Gastrocnemius medialis (tissue), 4 donors: Measurements from ENCODE around the gene TMEM129. TPM values are rescaled to one million over a fixed set of nuclear protein-coding genes. Genes with fewer than 3 reads are reported as not detected.

ENCODE experiments used
- ATAC-seq, 2 donors: fragments of 150-250 bp; one replicate each; pipeline ENCODE4 v1.9.1; 2016
- DNase-seq, 2 donors: peaks; one replicate each; pipeline ENCODE4 v3.0.0-alpha.2; 2019
- H3K27ac ChIP-seq, 4 donors: fragments of 200-600 bp; sonication (generic); 1 replicate in 1 of 4; 2 replicates in 3 of 4; pipeline ENCODE4 v1.5.1; 2016 to 2018; ENCODE audit warnings: mild to moderate bottlenecking in 2 of 4, moderate library complexity in 1 of 4
- H3K27me3 ChIP-seq, 3 donors: fragments of 200-600 bp; sonication (generic) in 2 of 3; 1 replicate in 1 of 3; 2 replicates in 2 of 3; pipeline versions ENCODE4 v1.5.1 to v1.6.0; 2016 to 2019; ENCODE audit warnings: mild to moderate bottlenecking in 1 of 3, moderate library complexity in 1 of 3
- H3K36me3 ChIP-seq, 2 donors: fragments of 200-600 bp; sonication (generic) in 1 of 2; one replicate each; pipeline ENCODE4 v1.5.1; 2017 to 2018
- H3K4me1 ChIP-seq, 2 donors: fragments of 200-600 bp; sonication (generic) in 1 of 2; one replicate each; pipeline ENCODE4 v1.5.1; 2016 to 2017; ENCODE audit warnings: mild to moderate bottlenecking in 2 of 2
- H3K4me3 ChIP-seq, 4 donors: fragments of 200-600 bp; sonication (generic) in 3 of 4; 1 replicate in 1 of 4; 2 replicates in 3 of 4; pipeline ENCODE4 v1.5.1; 2016 to 2019; ENCODE audit warnings: mild to moderate bottlenecking in 2 of 4
- H3K9me3 ChIP-seq, 3 donors: fragments of 200-600 bp; sonication (generic) in 2 of 3; 1 replicate in 1 of 3; 2 replicates in 2 of 3; pipeline ENCODE4 v1.5.1; 2016 to 2019
- POLR2A ChIP-seq, 2 donors: fragments of 450-650 bp; IDR thresholded peaks; one replicate each; pipeline ENCODE4 v1.6.1; 2017; ENCODE audit warnings: antibody characterized with exemption in 2 of 2, mild to moderate bottlenecking in 2 of 2, moderate library complexity in 2 of 2
- in situ Hi-C, 4 donors: fragments of 200-750 bp; cut with MboI; loops; one replicate each; pipeline versions ENCODE4 v1.15.0 to v1.8.0; 2017; ENCODE audit warnings: low sequenced_read_pairs in 4 of 4
- intact Hi-C: fragments of 100-400 bp; cut with DNase I; formaldehyde crosslinking; loops from one replicate; pipeline ENCODE4 v1.15.1; 2023; ENCODE audit warnings: low total_unique reads
- total RNA-seq, 4 donors: library from RNA; depleted of rRNA; stranded (reverse); fragments of >200 nt; gene quantifications; one replicate each; pipeline versions ENCODE4 v1.1.0 to v1.2.3, GENCODE V29; 2016
- TF ChIP-seq, protein P1 (sequence below), 5 experiments: fragments of 450-650 bp in 3 of 5; fragments of 200-600 bp in 2 of 5; sonication (generic) in 2 of 5; IDR thresholded peaks in 4 of 5; conservative IDR thresholded peaks in 1 of 5; 1 replicate in 4 of 5; 2 replicates in 1 of 5; pipeline ENCODE4 v1.5.1; 2016 to 2019; ENCODE audit warnings: antibody characterized with exemption in 5 of 5, mild to moderate bottlenecking in 3 of 5, moderate library complexity in 3 of 5

The TMEM129 gene
- total RNA-seq, 4 donors from 2014 or later = 30.3 to 78.0 (median 44.2) TPM

DNA sequence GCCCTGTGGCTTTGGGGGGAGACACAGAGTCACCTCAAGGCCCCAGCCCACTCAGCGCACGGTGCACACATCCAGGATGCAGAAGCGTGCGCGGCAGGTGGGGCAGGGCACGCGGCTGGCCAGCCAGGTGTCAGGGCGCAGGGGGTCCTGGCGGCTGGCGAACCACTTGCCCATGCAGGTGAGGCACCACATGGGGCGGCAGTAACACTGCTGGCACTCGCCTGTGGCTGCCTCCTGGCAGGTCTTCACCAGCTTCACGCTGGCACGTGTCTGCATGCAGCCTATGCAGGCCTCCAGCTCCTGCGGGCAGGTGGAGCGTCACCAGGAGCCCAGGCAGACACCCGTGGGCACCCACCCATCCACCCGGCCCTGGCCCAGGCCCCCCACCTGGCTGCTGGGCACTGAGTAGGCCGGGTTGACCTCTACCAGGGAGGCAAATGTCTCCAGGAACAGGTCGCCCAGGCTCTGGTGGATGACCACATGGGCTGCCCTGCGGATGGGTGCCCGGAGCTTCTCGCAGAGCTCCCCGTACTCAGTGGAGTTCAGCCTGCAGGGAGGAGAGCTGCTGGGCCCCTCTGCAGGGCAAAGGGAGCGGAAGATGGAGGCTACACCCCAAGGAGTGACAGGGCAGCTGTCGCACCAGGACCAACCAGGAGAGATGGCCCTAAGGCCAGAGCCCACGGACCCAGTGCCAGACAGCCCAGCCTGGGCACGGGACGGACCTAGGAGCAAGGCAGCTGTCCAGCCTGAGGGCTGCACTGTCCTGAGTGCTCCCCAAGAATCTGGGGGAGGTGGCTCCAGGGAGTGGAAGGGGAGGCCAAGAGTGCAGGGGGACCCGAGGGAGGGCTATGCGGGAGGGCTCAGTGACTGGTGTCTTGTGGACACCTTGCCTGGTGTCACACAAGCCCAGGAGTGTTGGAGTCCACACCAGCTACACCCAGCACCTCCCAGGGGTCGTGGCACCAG is 3.7 kb downstream of the TMEM129 start:
- TF ChIP-seq POLR2A (IDR thresholded peaks at IDR 0.05) = no peak
- TF ChIP-seq, protein P1, sequence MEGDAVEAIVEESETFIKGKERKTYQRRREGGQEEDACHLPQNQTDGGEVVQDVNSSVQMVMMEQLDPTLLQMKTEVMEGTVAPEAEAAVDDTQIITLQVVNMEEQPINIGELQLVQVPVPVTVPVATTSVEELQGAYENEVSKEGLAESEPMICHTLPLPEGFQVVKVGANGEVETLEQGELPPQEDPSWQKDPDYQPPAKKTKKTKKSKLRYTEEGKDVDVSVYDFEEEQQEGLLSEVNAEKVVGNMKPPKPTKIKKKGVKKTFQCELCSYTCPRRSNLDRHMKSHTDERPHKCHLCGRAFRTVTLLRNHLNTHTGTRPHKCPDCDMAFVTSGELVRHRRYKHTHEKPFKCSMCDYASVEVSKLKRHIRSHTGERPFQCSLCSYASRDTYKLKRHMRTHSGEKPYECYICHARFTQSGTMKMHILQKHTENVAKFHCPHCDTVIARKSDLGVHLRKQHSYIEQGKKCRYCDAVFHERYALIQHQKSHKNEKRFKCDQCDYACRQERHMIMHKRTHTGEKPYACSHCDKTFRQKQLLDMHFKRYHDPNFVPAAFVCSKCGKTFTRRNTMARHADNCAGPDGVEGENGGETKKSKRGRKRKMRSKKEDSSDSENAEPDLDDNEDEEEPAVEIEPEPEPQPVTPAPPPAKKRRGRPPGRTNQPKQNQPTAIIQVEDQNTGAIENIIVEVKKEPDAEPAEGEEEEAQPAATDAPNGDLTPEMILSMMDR (IDR thresholded peaks at IDR 0.05 in 4 of 5, conservative IDR thresholded peaks at IDR 0.05 in 1 of 5) = no peak
- Histone ChIP-seq H3K36me3 (peaks cover 0 to 19% of the 10 kb centered on the region in 2 donors), H3K27me3 (no peaks in the 10 kb centered on the region), H3K4me3 (no peak overlapping the region), H3K4me1 (peaks cover 30 to 35% of the 10 kb centered on the region in 2 donors), H3K9me3 (no peaks in the 10 kb centered on the region), H3K27ac (peak overlapping the region in 2 of 4 donors; percentile 96 to 98)
- intact Hi-C loops (no loop called here), in situ Hi-C loops (no loop called here)
- no peak for DNase-seq
- no peak for ATAC-seq

DNA sequence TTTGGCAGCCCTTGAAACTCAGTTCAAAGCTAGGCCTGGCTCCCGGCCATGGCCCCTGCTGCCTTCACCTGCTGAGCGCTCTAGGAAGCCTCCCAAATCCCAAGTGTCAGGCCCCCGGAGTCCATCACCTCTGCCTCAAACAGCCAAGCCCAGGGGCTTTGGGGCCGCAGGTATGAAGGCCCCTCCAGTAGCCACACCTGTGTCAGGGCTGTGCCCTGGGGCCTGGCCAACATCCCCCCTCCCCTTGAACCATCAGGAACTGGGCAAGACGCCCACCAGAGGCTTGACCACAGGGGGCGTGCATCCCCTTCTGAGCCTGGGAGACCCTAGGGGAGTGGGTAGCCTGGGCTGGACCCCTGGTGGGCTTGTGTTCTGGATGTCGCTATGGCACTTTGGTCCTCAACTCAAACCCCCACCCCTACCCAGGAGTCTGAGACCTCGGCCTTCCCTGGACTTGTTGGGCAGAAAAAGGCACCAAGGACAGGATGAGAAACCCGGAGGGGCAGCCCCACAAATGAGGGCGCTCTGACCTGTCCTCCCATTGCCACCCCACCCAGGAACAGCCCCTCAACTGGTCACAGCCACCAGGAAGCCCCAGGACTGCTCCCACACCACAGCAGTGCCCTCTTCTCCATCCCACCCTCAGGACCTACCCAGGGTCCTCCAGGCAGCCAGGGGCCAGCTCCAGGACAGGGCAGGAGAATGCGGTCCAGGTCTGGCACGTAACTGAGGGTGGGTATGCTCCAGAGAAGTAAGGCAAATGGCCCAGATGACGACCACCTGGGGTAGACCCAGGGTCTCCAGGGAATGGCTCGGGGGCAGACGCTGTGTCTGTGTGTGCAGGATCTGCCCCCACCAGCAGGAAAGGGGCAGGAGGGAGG is 4.8 kb downstream of the TMEM129 start:
- no peaks in the 10 kb centered on the region for H3K9me3 ChIP-seq
- ATAC-seq (no peak), DNase-seq (no peak)
- TF ChIP-seq, protein P1 (IDR thresholded peaks at IDR 0.05 in 4 of 5, conservative IDR thresholded peaks at IDR 0.05 in 1 of 5) = no peak
- TF ChIP-seq POLR2A (IDR thresholded peaks at IDR 0.05) = no peak
- H3K36me3 ChIP-seq = peaks cover 0 to 19% of the 10 kb centered on the region in 2 donors
- H3K4me3 ChIP-seq = no peak overlapping the region
- H3K4me1 ChIP-seq = peaks cover 24 to 29% of the 10 kb centered on the region in 2 donors
- intact Hi-C loops = no loop called here
- H3K27me3 ChIP-seq = no peaks in the 10 kb centered on the region
- H3K27ac ChIP-seq = peak overlapping the region in 1 of 4 donors; percentile 95
- in situ Hi-C loops = no loop called here

DNA sequence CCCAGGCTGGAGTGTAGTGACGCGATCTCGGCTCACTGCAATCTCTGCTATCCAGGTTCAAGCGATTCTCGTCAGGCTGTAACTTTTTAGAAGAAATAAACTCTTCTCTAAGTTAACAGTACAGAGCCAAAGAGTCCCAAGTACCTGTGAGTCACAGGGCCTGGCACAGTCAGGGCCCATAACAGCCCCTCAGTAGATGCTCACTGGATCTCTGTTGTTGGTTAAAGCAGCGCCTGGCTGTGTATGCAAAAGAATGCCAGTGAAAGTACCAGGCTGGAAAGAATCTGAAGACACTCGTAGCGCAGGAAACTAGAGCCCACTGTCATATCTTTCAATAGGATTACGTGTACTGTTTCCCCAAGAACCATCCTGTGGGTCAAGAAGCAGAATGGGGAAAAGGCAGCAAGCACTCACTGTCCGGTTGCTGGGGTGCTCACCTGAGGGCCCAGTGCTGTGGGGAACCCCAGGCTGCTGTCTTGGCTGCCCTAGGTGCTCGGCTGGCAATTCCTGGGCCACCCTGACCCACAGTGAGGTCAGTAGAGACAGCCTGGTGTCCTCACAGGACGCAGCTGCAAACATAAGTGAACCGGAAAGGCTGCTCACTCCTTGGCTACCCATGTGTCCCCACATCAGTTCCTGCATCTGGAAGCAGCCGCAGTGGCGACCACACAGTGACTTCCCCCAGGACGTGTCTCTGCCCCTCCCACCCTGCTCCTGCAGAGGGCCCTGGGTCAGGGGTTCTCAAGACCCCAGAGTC is 5.9 kb downstream of the TMEM129 start:
- no peak for TF ChIP-seq POLR2A (IDR thresholded peaks at IDR 0.05)
- TF ChIP-seq, protein P1 (IDR thresholded peaks at IDR 0.05 in 4 of 5, conservative IDR thresholded peaks at IDR 0.05 in 1 of 5) = no peak
- intact Hi-C loops = no loop called here
- in situ Hi-C loops = no loop called here

DNA sequence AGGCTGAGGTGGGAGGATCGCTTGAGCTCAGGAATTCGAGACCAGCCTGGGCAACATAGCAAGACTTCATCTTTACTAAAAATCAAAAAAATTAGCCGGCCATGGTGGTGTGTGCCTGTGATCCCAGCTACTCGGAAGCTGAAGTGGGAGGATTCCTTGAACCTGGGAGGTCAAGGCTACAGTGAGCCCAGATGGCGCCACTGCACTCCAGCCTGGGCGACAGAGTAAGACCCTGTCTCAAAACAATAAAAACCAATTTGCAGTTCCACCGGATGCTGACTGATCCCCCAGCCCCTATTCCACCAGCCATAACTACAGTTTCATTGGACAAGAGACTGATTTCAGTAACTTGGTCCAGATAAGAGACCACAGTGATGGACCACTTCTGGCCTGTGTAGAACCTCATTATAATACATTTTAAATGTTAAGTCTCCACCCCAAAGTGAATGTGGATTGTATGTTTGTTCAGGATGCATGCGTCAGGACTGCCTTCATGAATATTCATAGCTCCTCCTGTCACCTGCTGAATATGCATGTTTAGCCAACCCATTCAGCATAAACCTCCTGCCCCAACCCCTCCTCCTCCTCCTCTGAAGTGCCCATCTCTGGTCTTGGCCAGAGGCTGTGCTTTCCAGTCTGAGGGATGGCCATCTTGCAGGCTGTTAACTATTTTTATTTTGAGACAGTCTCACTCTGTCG is 6.7 kb downstream of the TMEM129 start:
- intact Hi-C loops = loop anchor here (5.0 kb wide), 1 partner anchor 143 kb away; the partner anchor contains the start of gene LETM1
- in situ Hi-C loops = no loop called here
- Histone ChIP-seq H3K9me3 (no peaks in the 10 kb centered on the region), H3K4me3 (no peak overlapping the region), H3K27ac (peak overlapping the region; percentile 7 to 96 (median 60)), H3K4me1 (peaks cover 30 to 34% of the 10 kb centered on the region in 2 donors), H3K36me3 (peaks cover 0 to 19% of the 10 kb centered on the region in 2 donors), H3K27me3 (no peaks in the 10 kb centered on the region)
- DNase-seq (no peak), ATAC-seq (no peak)
- TF ChIP-seq POLR2A (IDR thresholded peaks at IDR 0.05) = no peak
- TF ChIP-seq, protein P1 (IDR thresholded peaks at IDR 0.05 in 4 of 5, conservative IDR thresholded peaks at IDR 0.05 in 1 of 5) = no peak

More for the DNA sequence above, 5.9 kb downstream of the TMEM129 start:
- no peaks in the 10 kb centered on the region for H3K9me3 ChIP-seq
- peaks cover 0 to 19% of the 10 kb centered on the region in 2 donors for H3K36me3 ChIP-seq
- no peaks in the 10 kb centered on the region for H3K27me3 ChIP-seq
- ATAC-seq = no peak
- H3K27ac ChIP-seq = peak overlapping the region; percentile 7 to 96 (median 60)
- no peak for DNase-seq
- H3K4me1 ChIP-seq = peaks cover 36 to 40% of the 10 kb centered on the region in 2 donors
- H3K4me3 ChIP-seq = no peak overlapping the region
